Fibroblast of lung (primary cell): Measurements from ENCODE around the gene ASNSD1.

Source experiments
- EZH2 ChIP-seq: IDR thresholded peaks from 2 replicates; pipeline ENCODE4 v1.5.1; 2012; ENCODE audit warnings: low read length, control low read depth, mild to moderate bottlenecking; ENCODE audit errors: missing control alignments
- TF ChIP-seq, protein P1 (sequence below), 2 donors: IDR thresholded peaks in 1 of 2; conservative IDR thresholded peaks in 1 of 2; 1 replicate in 1 of 2; 2 replicates in 1 of 2; pipeline ENCODE4 v1.5.1; 2011 to 2012; ENCODE audit warnings: low read length in 2 of 2, control low read depth in 1 of 2, inconsistent platforms in 1 of 2, low read depth in 1 of 2, mild to moderate bottlenecking in 1 of 2

DNA sequence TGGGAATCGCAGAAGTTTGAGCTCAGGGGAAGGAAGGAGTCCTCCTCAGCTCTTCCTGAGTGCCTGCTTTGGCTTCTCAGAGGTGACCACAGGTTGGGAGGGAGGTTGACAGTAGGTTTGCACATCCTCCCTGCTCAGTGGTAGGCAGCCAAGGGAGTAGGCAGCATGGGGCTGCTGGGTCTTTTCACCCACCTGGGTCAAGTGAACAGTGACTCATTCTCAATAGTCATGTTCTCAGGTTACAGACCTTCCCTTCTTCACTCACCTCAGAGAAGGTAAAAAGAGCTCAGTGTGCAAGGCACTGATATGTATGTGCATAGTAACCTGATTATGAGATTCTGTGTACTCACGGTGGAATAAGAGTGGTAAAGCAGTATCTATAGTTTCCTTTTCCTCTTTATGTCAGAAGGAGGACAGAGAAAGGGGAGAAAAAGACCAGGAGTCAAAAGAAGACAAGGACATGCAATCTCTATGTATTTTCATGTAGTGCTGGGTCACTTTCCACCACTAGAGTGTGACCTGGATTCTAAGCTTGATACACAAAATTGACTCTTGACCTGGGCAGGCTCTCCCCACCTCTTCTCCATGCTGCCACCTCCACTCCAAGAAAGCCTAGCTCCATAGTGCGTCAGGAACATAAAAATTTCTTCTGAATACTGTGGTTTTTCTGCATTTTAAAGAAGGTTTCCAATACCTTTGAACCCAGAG, 36.5 kb upstream of the ASNSD1 start:
- TF ChIP-seq, protein P1, sequence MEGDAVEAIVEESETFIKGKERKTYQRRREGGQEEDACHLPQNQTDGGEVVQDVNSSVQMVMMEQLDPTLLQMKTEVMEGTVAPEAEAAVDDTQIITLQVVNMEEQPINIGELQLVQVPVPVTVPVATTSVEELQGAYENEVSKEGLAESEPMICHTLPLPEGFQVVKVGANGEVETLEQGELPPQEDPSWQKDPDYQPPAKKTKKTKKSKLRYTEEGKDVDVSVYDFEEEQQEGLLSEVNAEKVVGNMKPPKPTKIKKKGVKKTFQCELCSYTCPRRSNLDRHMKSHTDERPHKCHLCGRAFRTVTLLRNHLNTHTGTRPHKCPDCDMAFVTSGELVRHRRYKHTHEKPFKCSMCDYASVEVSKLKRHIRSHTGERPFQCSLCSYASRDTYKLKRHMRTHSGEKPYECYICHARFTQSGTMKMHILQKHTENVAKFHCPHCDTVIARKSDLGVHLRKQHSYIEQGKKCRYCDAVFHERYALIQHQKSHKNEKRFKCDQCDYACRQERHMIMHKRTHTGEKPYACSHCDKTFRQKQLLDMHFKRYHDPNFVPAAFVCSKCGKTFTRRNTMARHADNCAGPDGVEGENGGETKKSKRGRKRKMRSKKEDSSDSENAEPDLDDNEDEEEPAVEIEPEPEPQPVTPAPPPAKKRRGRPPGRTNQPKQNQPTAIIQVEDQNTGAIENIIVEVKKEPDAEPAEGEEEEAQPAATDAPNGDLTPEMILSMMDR (conservative IDR thresholded peaks at IDR 0.05 in 1 of 2, IDR thresholded peaks at IDR 0.05 in 1 of 2; ENCODE audit: low read depth in 1 of 2, low read length in 2 of 2) = no peak
- TF ChIP-seq EZH2 = no peak
